Right renal pelvis (tissue), 4 donors: Measurements from ENCODE around the gene VPS8. TPM values are rescaled to one million over a fixed set of nuclear protein-coding genes. Genes with fewer than 3 reads are reported as not detected.
"Not testable (repeated sequence)": the region's sequence is repeated elsewhere in the genome, so short reads cannot be mapped to it uniquely, and the experiment has no call there.

ENCODE experiments used
- DNase-seq, 4 donors: peaks; one replicate each; pipeline ENCODE4 v3.0.0-alpha.2; 2013; ENCODE audit warnings: low read depth in 4 of 4, low spot score in 3 of 4, missing footprints in 1 of 4
- polyA plus RNA-seq, 4 donors: library from polyadenylated mRNA; unstranded; fragments of 120-200 nt; gene quantifications; one replicate each; pipeline ENCODE4 v1.2.1, GENCODE V29; 2013; ENCODE audit not compliant: insufficient read length in 4 of 4

Gene VPS8
- polyA plus RNA-seq, 4 donors, result 33.9 to 42.3 (median 41.8) TPM

- peak in 3 of 4 donors; percentile 28 to 64 (median 53) for DNase-seq
Observed at GRCh38 chr3:184911570-184911969, 99.6 kb downstream of the VPS8 start.

- no peak for DNase-seq
Observed at GRCh38 chr3:184912163-184912562, 100.2 kb downstream of the VPS8 start.

- DNase-seq, result no peak
Observed at GRCh38 chr3:184914628-184915027, 102.7 kb downstream of the VPS8 start.

GRCh38 chr3:184918750-184919149, 106.8 kb downstream of the VPS8 start:
- no peak for DNase-seq

GRCh38 chr3:184919651-184920050, 107.7 kb downstream of the VPS8 start:
- no peak for DNase-seq

GRCh38 chr3:184924547-184924946, 112.6 kb downstream of the VPS8 start:
- no peak for DNase-seq

- no peak for DNase-seq
Observed at GRCh38 chr3:184927796-184928315, 115.9 kb downstream of the VPS8 start.

GRCh38 chr3:184932777-184933176, 120.8 kb downstream of the VPS8 start:
- DNase-seq, result no peak

GRCh38 chr3:184937611-184938010, 125.6 kb downstream of the VPS8 start:
- no peak for DNase-seq

- no peak for DNase-seq
Observed at GRCh38 chr3:184941408-184941807, 129.4 kb downstream of the VPS8 start.

GRCh38 chr3:184942735-184943134, 130.8 kb downstream of the VPS8 start:
- DNase-seq, result no peak

- no peak for DNase-seq
Observed at GRCh38 chr3:184944241-184944640, 132.3 kb downstream of the VPS8 start.

GRCh38 chr3:184945886-184946625, 134.1 kb downstream of the VPS8 start:
- no peak for DNase-seq

GRCh38 chr3:184946917-184947316, 135.0 kb downstream of the VPS8 start:
- DNase-seq, result no peak

- peak in 2 of 4 donors; percentile 14 to 27 for DNase-seq
Observed at GRCh38 chr3:184949251-184949965, 137.4 kb downstream of the VPS8 start.

GRCh38 chr3:184950816-184951215, 138.8 kb downstream of the VPS8 start:
- DNase-seq, result not testable (repeated sequence)

GRCh38 chr3:184952671-184953070, 140.7 kb downstream of the VPS8 start:
- no peak for DNase-seq

- no peak for DNase-seq
Observed at GRCh38 chr3:184953401-184953800, 141.4 kb downstream of the VPS8 start.

- DNase-seq, result no peak
Observed at GRCh38 chr3:184954251-184954650, 142.3 kb downstream of the VPS8 start.

GRCh38 chr3:184954851-184955250, 142.9 kb downstream of the VPS8 start:
- DNase-seq, result not testable (repeated sequence)

- DNase-seq, result no peak
Observed at GRCh38 chr3:184965639-184966430, 153.9 kb downstream of the VPS8 start.
